SU-DHL-6 (cell line): ENCODE measurements around the gene IFNGR1.
A peak's percentile ranks its signal among the peaks of the same experiment; 100 is the strongest.

Experiments used
- H2AFZ ChIP-seq: fragments of 200-600 bp; sonication (generic); 2 replicates; pipeline ENCODE4 v1.6.1; 2014; ENCODE audit warnings: low read depth, mild to moderate bottlenecking, moderate library complexity, mixed read lengths, antibody characterized with exemption, low read length; ENCODE audit not compliant: severe bottlenecking
- H3F3A ChIP-seq: fragments of 200-600 bp; shearing (Covaris generic); 2 replicates; pipeline ENCODE4 v1.6.0; 2016; ENCODE audit warnings: antibody characterized with exemption, mild to moderate bottlenecking; ENCODE audit not compliant: insufficient read depth
- H3K27ac ChIP-seq: fragments of 200-600 bp; sonication (generic); 2 replicates; pipeline ENCODE4 v1.5.1; 2016; ENCODE audit warnings: low read depth, mild to moderate bottlenecking, low read length, moderate library complexity, mixed read lengths
- H3K27me3 ChIP-seq: fragments of 200-600 bp; sonication (generic), shearing (Covaris generic); 2 replicates; pipeline ENCODE4 v1.6.0; 2014; ENCODE audit warnings: mild to moderate bottlenecking, low read length
- H3K36me3 ChIP-seq: fragments of 200-600 bp; sonication (generic); 2 replicates; pipeline ENCODE4 v1.6.1; 2014; ENCODE audit warnings: mild to moderate bottlenecking, low read length, mixed read lengths
- H3K4me2 ChIP-seq: fragments of 300-600, 200-600 bp; shearing (Covaris generic), sonication (generic); 2 replicates; pipeline ENCODE4 v1.6.0; 2014; ENCODE audit warnings: low read length, low read depth, mild to moderate bottlenecking; ENCODE audit not compliant: poor library complexity, severe bottlenecking
- H3K4me3 ChIP-seq: fragments of 200-600 bp; sonication (generic); 2 replicates; pipeline ENCODE4 v1.5.1; 2014; ENCODE audit warnings: antibody characterized with exemption, low read length, mild to moderate bottlenecking, mixed read lengths; ENCODE audit not compliant: insufficient read depth, poor library complexity, severe bottlenecking
- H3K79me2 ChIP-seq: fragments of 200-600 bp; sonication (generic); 2 replicates; pipeline ENCODE4 v1.6.1; 2014; ENCODE audit warnings: mild to moderate bottlenecking, low read length, moderate library complexity; ENCODE audit not compliant: insufficient read depth
- H3K9ac ChIP-seq: fragments of 200-600 bp; sonication (generic); 2 replicates; pipeline ENCODE4 v1.7.0; 2014; ENCODE audit warnings: mild to moderate bottlenecking, low read length
- H3K9me2 ChIP-seq: fragments of 200-600 bp; sonication (generic); replicated peaks from 2 replicates; pipeline ENCODE4 v1.6.1; 2014; ENCODE audit warnings: low read length; ENCODE audit not compliant: insufficient read depth
- H3K9me3 ChIP-seq: fragments of 200-600 bp; sonication (generic); 2 replicates; pipeline ENCODE4 v1.6.1; 2014; ENCODE audit warnings: low read length, mixed read lengths; ENCODE audit not compliant: insufficient read depth
- H4K20me1 ChIP-seq: fragments of 200-600 bp; sonication (generic); 2 replicates; pipeline ENCODE4 v1.6.1; 2014; ENCODE audit warnings: low read depth, mild to moderate bottlenecking, antibody characterized with exemption, low read length, moderate library complexity, mixed read lengths
- EZH2phosphoT487 ChIP-seq: fragments of 200-600 bp; sonication (generic), shearing (Covaris generic); conservative IDR thresholded peaks from 2 replicates; pipeline ENCODE4 v1.6.1; 2018; ENCODE audit warnings: mild to moderate bottlenecking, antibody characterized with exemption, low read length, moderate library complexity, mixed read lengths
- TF ChIP-seq, protein P1 (sequence below): fragments of 200-600 bp; sonication (generic); IDR thresholded peaks from one replicate; pipeline ENCODE4 v1.5.1; 2017; ENCODE audit warnings: antibody characterized with exemption, mild to moderate bottlenecking, low read length, moderate library complexity; ENCODE audit not compliant: insufficient read depth, poor library complexity, severe bottlenecking

The IFNGR1 gene

DNA sequence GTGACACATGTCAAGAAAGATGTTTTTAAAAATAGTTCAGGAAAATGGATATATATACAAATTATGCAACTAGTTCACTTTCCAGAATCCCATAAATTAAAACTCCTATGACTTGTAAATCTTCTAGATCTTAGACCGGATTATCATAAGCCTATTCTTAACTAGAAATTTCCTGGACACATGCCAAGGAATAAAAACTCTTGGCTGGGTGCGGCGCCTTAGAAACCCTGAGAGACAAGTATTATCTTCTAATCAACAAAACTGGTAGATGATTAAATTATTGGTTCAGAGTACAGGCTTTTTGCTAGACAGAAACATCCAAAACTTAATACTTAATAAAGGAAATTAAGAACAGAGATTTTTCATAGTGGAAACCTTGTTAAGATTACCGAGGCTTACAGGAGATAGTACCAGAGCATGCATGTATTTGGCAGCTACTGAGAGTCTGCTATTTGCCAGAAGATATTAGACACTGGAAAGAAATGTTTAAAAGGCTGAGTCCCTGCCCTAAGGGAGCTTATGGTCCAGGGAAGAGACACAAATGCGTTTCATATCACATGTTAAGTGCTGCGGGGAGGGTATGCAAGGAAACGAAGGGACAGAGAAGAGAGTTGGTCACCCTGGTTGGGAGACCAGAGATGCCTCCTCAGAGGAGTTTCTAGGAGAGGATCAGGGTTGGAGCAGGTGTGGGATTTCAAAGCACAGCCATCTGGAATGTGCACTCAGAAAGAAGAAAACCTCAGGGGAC is 46.5 kb upstream of the IFNGR1 start:
- Histone ChIP-seq H3K4me3 (no peak overlapping the region), H3K27ac (no peak overlapping the region), H3K9me2 (no peaks in the 10 kb centered on the region)

DNA sequence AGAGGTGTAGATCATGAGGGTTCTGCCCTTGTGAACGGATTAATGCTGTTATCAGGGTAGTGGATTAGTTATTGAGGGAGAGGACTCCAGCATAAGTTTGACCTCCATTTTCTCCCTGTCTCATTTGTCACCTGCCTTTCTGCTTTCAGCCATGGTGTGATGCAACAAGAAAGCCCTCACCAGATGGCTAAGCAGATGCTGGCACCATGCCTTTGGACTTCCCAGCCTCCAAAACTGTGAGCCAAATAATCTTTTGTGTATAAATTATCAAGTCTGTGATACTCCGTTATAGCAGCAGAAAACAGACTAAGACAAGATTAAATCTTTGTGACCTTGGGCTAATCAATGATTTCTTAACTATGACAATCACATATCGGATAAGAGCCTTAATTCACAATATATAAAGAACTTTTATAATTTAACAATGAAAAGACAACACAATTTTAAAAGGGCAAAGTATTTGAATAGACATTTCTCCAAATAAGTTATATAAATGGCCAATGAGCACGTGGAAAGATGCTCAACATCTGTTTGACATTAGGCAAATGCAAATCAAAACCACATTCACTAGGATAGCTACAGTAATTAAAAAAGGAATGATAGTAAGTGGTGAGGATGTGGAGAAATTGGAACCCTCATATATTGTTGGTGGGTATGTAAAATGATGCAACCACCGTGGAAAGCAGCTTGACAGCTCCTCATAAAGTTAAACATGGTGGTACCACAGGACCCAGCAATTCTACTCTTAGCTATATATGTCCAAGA is 45.3 kb upstream of the IFNGR1 start:
- H3K4me3 ChIP-seq = no peak overlapping the region
- H4K20me1 ChIP-seq = no peaks in the 10 kb centered on the region
- H3K9me3 ChIP-seq = no peaks in the 10 kb centered on the region
- H3K4me2 ChIP-seq = no peak overlapping the region
- no peaks in the 10 kb centered on the region for H3K9me2 ChIP-seq
- no peak overlapping the region for H3K9ac ChIP-seq
- no peak for TF ChIP-seq EZH2phosphoT487
- TF ChIP-seq, protein P1, sequence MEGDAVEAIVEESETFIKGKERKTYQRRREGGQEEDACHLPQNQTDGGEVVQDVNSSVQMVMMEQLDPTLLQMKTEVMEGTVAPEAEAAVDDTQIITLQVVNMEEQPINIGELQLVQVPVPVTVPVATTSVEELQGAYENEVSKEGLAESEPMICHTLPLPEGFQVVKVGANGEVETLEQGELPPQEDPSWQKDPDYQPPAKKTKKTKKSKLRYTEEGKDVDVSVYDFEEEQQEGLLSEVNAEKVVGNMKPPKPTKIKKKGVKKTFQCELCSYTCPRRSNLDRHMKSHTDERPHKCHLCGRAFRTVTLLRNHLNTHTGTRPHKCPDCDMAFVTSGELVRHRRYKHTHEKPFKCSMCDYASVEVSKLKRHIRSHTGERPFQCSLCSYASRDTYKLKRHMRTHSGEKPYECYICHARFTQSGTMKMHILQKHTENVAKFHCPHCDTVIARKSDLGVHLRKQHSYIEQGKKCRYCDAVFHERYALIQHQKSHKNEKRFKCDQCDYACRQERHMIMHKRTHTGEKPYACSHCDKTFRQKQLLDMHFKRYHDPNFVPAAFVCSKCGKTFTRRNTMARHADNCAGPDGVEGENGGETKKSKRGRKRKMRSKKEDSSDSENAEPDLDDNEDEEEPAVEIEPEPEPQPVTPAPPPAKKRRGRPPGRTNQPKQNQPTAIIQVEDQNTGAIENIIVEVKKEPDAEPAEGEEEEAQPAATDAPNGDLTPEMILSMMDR = no peak
- no peaks in the 10 kb centered on the region for H3K79me2 ChIP-seq
- H2AFZ ChIP-seq = no peak overlapping the region
- H3K36me3 ChIP-seq = no peaks in the 10 kb centered on the region
- no peak overlapping the region for H3K27ac ChIP-seq
- H3F3A ChIP-seq = 0 out of 2 replicates have a peak, but pooled peaks cover 3% of the 10 kb centered on the region
- H3K27me3 ChIP-seq = no peaks in the 10 kb centered on the region

More for the DNA sequence above, 46.5 kb upstream of the IFNGR1 start:
- Histone ChIP-seq H3K4me2 (no peak overlapping the region), H3F3A (0 out of 2 replicates have a peak, but pooled peaks cover 3% of the 10 kb centered on the region), H3K9me3 (no peaks in the 10 kb centered on the region), H3K36me3 (no peaks in the 10 kb centered on the region), H3K9ac (no peak overlapping the region), H4K20me1 (no peaks in the 10 kb centered on the region), H2AFZ (no peak overlapping the region), H3K79me2 (no peaks in the 10 kb centered on the region), H3K27me3 (no peaks in the 10 kb centered on the region)
- no peak for TF ChIP-seq EZH2phosphoT487
- TF ChIP-seq, protein P1 = no peak

DNA sequence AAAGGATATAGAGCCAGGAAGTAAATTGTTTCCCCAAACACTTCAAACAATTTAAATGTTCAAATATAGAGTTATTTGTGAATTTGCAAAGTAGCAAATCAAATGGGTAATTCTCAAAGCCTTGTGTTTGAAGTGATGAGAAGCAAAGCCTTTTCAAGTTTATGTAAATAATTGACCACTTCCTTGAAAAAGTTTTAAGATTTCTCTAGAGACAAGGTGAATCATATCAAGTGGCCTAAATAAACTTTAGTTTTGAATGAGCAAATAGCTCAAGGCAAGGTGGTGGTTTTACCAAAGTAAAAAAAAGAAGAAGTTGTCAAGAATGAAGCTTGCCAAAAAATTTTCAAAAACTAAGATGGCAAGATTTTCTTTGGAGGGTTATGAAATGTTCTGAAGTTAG is 42.6 kb upstream of the IFNGR1 start:
- Histone ChIP-seq H3K79me2 (no peaks in the 10 kb centered on the region), H3K9me2 (no peaks in the 10 kb centered on the region), H3K36me3 (no peaks in the 10 kb centered on the region), H3K27me3 (no peaks in the 10 kb centered on the region), H3K27ac (no peak overlapping the region), H3K9me3 (no peaks in the 10 kb centered on the region), H3K4me2 (peak overlapping the region; percentile 14), H3K4me3 (no peak overlapping the region), H3K9ac (no peak overlapping the region), H2AFZ (no peak overlapping the region), H4K20me1 (no peaks in the 10 kb centered on the region), H3F3A (0 out of 2 replicates have a peak, but pooled peaks cover 3% of the 10 kb centered on the region)
- TF ChIP-seq EZH2phosphoT487 = no peak
- TF ChIP-seq, protein P1 = no peak
